Measurements from ENCODE around the gene PDLIM7.

- no peak for TF ChIP-seq CTCF (IDR thresholded peaks at IDR 0.05)
- TF ChIP-seq POLR2AphosphoS5 (IDR thresholded peaks at IDR 0.05) = no peak
- TF ChIP-seq EP300 (IDR thresholded peaks at IDR 0.05) = no peak
- no peak for TF ChIP-seq POLR2A (IDR thresholded peaks at IDR 0.05)
These were observed 54.0 kb downstream of the PDLIM7 start for GRCh38 chr5:177443144-177443983.
